Measurements from ENCODE around the gene MYO5B.

Gene MYO5B

GRCh38 chr18:50179465-50179864, 15.5 kb downstream of the MYO5B start:
- no peak overlapping the region for H3K4me3 ChIP-seq (ENCODE audit: control insufficient read depth, low read depth, low read length)
- no peak for TF ChIP-seq CTCF (conservative IDR thresholded peaks at IDR 0.05; ENCODE audit: control insufficient read depth, insufficient read depth, low read depth, low read length)
- no peak for DNase-seq (ENCODE audit: low read depth)

GRCh38 chr18:50177294-50177992, 17.5 kb downstream of the MYO5B start:
- DNase-seq (ENCODE audit: low read depth) = no peak
- H3K4me3 ChIP-seq (ENCODE audit: control insufficient read depth, low read depth, low read length) = no peak overlapping the region
- no peak for TF ChIP-seq CTCF (conservative IDR thresholded peaks at IDR 0.05; ENCODE audit: control insufficient read depth, insufficient read depth, low read depth, low read length)

- DNase-seq (ENCODE audit: low read depth) = no peak
- H3K4me3 ChIP-seq (ENCODE audit: control insufficient read depth, low read depth, low read length) = no peak overlapping the region
- TF ChIP-seq CTCF (conservative IDR thresholded peaks at IDR 0.05; ENCODE audit: control insufficient read depth, insufficient read depth, low read depth, low read length) = no peak
These were observed 22.6 kb downstream of the MYO5B start for GRCh38 chr18:50172367-50172766.

- no peak for TF ChIP-seq CTCF (conservative IDR thresholded peaks at IDR 0.05; ENCODE audit: control insufficient read depth, insufficient read depth, low read depth, low read length)
These were observed 23.5 kb downstream of the MYO5B start for GRCh38 chr18:50171406-50171805.

GRCh38 chr18:50170004-50170403, 24.9 kb downstream of the MYO5B start:
- no peak for DNase-seq (ENCODE audit: low read depth)
- no peak for TF ChIP-seq CTCF (conservative IDR thresholded peaks at IDR 0.05; ENCODE audit: control insufficient read depth, insufficient read depth, low read depth, low read length)
- H3K4me3 ChIP-seq (ENCODE audit: control insufficient read depth, low read depth, low read length) = no peak overlapping the region

More at GRCh38 chr18:50171406-50171805, 23.5 kb downstream of the MYO5B start:
- H3K4me3 ChIP-seq (ENCODE audit: control insufficient read depth, low read depth, low read length) = no peak overlapping the region
- DNase-seq (ENCODE audit: low read depth) = no peak

- TF ChIP-seq CTCF (conservative IDR thresholded peaks at IDR 0.05; ENCODE audit: control insufficient read depth, insufficient read depth, low read depth, low read length) = no peak
- no peak for DNase-seq (ENCODE audit: low read depth)
- H3K4me3 ChIP-seq (ENCODE audit: control insufficient read depth, low read depth, low read length) = no peak overlapping the region
These were observed 25.8 kb downstream of the MYO5B start for GRCh38 chr18:50169149-50169548.
